Measurements from ENCODE around the gene EMILIN3. TPM values are rescaled to one million over a fixed set of nuclear protein-coding genes. Genes with fewer than 3 reads are reported as not detected.

The EMILIN3 gene
- total and polyA plus RNA-seq, 2 of the 4 experiments (the other 2 are of a cell fraction): under 0.01 to 0.07 TPM

GRCh38 chr20:41394931-41395666 lies 28.5 kb upstream of the EMILIN3 start:
- ATAC-seq (ENCODE audit: low read depth): no peak
- POLR2A ChIA-PET (ENCODE audit: unreplicated experiment): no interaction called here
- Histone ChIP-seq H3K9me3 (ENCODE audit: control insufficient read depth, insufficient read depth, low read length) (no peaks in the 10 kb centered on the region), H4K5ac (ENCODE audit: low read depth, low read length) (no peak overlapping the region), H3K4ac (ENCODE audit: low read depth, low read length) (no peak overlapping the region), H2BK5ac (ENCODE audit: low read depth, low read length, poor library complexity, severe bottlenecking) (no peak overlapping the region), H2AK5ac (ENCODE audit: low read depth, low read length) (no peak overlapping the region), H2BK120ac (ENCODE audit: low read depth, low read length) (no peak overlapping the region), H2AK9ac (replicated peaks; ENCODE audit: low read depth, low read length, poor library complexity) (peak overlapping the region; percentile 36), H3K18ac (ENCODE audit: low read depth, low read length) (no peak overlapping the region), H3K9ac (ENCODE audit: low read depth, low read length) (no peak overlapping the region), H3K27me3 (ENCODE audit: control insufficient read depth, insufficient read depth, low read length) (no peaks in the 10 kb centered on the region), H3K4me2 (ENCODE audit: low read depth, low read length) (no peak overlapping the region), H3K9me1 (ENCODE audit: insufficient read depth, low read length) (peaks cover 7% of the 10 kb centered on the region), H3K4me3 (ENCODE audit: insufficient read depth, low read depth, low read length) (no peak overlapping the region), H4K20me1 (ENCODE audit: insufficient read depth, low read length) (no peaks in the 10 kb centered on the region), H3K56ac (ENCODE audit: extremely low read depth, insufficient read depth, low read length) (no peak overlapping the region), H4K91ac (ENCODE audit: insufficient read depth, low read depth, low read length) (no peak overlapping the region), H2BK15ac (ENCODE audit: low read depth, low read length) (no peak overlapping the region), H4K8ac (ENCODE audit: low read depth in 2 of 2, low read length in 2 of 2) (no peak overlapping the region), H3K14ac (replicated peaks; ENCODE audit: low read depth, low read length) (no peak overlapping the region), H3K23ac (ENCODE audit: low read depth, low read length) (no peak overlapping the region), H3K79me1 (ENCODE audit: low read depth in 1 of 2, low read length in 2 of 2) (no peaks in the 10 kb centered on the region), H2BK20ac (ENCODE audit: low read depth, low read length) (no peak overlapping the region), H3K27ac (ENCODE audit: insufficient read depth, low read length) (no peak overlapping the region), H2AFZ (replicated peaks; ENCODE audit: low read length, poor library complexity) (no peak overlapping the region), H3K4me1 (ENCODE audit: control insufficient read depth, insufficient read depth, low read length) (peaks cover 11% of the 10 kb centered on the region; the same call in 1 of the 2 replicates), H3K36me3 (ENCODE audit: control insufficient read depth, insufficient read depth, low read length) (no peaks in the 10 kb centered on the region)
- dilution Hi-C loops (cut with HindIII; ENCODE audit: low sequenced_read_pairs, unreplicated experiment): no loop called here
- CTCF ChIA-PET: no interaction called here
- TF ChIP-seq MXI1 (IDR thresholded peaks at IDR 0.05; ENCODE audit: borderline replicate concordance, low read depth, low read length) (no peak), CHD1 (IDR thresholded peaks at IDR 0.05; ENCODE audit: low read depth, low read length) (no peak)
- DNase-seq: no peak
- intact Hi-C loops (cut with micrococcal nuclease): loop anchor here (5.0 kb wide), 1 partner anchor 223 kb away; no protein-coding TSS in a partner anchor
- BruUV-seq (replicated peaks): no TSS peak
- in situ Hi-C loops (cut with MboI; ENCODE audit: low sequenced_read_pairs): no loop called here
- 80% methylated on average over 1 of the region's 9 CpGs; no CpG with 5 or more reads in 1 of the 2 experiments for WGBS, 2 experiments (ENCODE audit: extremely low coverage in 2 of 2, insufficient read length in 1 of 2)

Measured in IMR-90 (cell line).